GM12891 (cell line): ENCODE measurements around the gene PON2.

Experiments used
- PAX5 ChIP-seq: IDR thresholded peaks from 2 replicates; pipeline ENCODE4 v1.6.1; 2011; ENCODE audit warnings: low read length, moderate library complexity, mild to moderate bottlenecking; ENCODE audit not compliant: insufficient read depth, severe bottlenecking
- POLR2A ChIP-seq: IDR thresholded peaks from 2 replicates; pipeline ENCODE4 v1.6.1; 2011; ENCODE audit warnings: low read depth, low read length, control low read depth
- POLR2AphosphoS5 ChIP-seq: IDR thresholded peaks from 2 replicates; pipeline ENCODE4 v1.6.1; 2011; ENCODE audit warnings: low read depth, low read length, control low read depth
- SPI1 ChIP-seq: IDR thresholded peaks from 2 replicates; pipeline ENCODE4 v1.6.1; 2011; ENCODE audit warnings: low read depth, low read length, control low read depth
- TAF1 ChIP-seq: IDR thresholded peaks from 2 replicates; pipeline ENCODE4 v1.6.1; 2011; ENCODE audit warnings: low read depth, low read length, control low read depth

- TF ChIP-seq POLR2A (no peak), SPI1 (no peak), TAF1 (no peak), POLR2AphosphoS5 (no peak), PAX5 (no peak)
Measured at GRCh38 chr7:95446618-95447017, 11.8 kb upstream of the PON2 start.
